DMS114 treated with DMSO at 0.1 percent for 48 hours (cell line): ENCODE results near the gene RNF32.
"Not testable (repeated sequence)": the region's sequence is repeated elsewhere in the genome, so short reads cannot be mapped to it uniquely, and the experiment has no call there.

ENCODE experiments used
- DNase-seq: peaks from one replicate; lab custom pipeline; 2025; ENCODE audit not compliant: unreplicated experiment; lab: John Stamatoyannopoulos, UW

Gene RNF32

DNA sequence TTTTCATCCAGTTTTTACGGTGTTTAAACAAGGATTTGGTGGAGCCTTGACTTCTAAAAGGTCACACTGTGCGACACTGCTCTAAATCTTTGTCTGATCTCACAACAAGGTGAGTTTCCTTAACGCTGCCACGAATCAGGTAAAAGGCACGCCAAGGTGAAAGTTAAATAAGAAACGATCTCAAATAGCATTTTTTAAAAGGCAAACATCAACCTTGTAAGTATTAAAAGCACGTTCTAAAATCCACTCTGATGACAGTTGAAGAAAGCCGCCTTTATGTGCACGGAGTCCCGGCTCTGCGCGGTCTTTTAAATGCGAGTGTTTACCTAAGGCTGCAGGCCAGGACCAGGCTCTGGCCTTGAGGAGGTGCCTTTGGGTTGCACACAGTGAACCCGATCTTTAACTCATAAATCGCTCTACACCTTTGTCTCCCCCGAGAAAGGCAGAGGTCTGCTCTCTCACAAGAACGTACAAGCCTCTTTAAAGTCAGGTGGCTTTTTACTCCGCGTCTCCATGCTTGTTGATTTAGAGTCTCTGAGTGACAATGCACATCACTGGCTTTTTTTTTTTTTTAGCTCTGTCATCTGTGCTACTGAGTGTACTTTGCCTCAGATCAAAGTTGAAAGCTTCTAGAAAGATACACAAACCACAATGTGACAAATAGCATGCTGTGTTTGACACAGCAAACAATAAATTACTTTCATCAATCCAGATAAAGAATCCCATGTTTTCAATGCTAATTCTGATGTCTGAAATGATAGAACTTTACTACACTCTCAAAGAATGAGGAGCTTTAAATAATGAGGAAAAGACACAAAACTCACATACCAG is 25.9 kb upstream of the RNF32 start:
- DNase-seq, result no peak

DNA sequence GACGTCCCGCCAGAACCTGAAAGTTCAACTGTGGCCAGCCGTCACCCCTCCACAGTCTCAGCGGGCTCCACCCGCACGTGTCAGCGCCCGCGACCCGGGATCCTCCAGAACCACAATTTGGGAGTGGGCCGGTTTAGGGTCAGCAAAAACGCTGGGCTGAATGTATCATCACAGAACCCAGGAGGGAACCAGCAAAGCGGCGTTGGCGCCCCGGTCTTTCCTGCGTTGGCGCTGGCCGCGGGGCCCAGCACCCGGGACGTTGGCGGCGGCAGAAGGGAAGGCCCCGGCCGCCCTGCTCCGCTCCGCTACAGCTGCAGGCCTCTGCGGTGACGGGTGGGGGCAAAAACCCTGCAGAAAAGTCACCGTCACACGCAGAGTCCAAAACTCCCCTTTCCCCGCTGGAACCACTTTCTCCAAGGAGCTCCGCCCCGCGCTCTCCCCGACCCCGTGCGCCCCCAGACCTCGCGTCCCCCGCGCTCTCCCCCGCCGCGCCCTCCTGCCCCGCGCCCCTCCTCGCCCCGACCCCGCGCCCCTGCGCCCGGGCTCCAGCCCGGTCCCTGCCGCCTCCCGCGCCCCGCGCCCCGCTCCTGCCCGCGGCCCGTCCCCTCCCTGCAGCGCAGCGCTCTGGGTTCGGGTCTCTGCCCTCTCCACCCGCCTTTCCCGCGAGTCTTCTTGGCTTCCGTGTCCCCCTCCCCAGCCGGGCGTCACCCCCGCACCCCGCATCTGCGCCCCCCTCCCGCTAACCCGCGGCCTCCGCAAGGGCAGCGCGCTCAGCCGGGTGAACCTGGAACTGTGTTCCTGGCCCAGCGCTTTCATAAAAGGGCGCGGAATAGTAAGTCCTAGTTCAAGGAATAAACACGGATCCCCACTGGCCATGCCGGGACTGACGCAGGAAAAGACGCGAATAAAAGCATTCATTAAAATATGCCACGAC is 24.0 kb upstream of the RNF32 start:
- no peak for DNase-seq

DNA sequence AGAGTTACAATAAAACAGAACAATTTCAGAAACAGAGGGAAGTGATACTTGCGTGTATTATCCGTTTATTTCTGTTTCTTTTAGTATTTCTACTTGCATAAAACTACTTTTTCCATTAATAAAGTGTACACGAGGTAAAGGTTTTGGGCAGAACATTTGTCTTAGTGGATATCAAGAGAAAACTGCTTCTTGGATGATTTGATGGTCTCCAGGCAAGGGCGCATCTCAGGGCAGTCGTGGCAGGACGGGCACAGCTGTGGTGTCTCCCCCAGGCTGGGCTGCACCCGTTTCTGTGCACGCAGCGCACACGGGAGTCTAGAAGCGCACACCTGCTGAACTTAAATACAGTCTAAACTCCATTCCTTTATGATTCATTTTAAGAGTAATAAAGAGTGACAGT is 23.4 kb upstream of the RNF32 start:
- DNase-seq, result no peak

DNA sequence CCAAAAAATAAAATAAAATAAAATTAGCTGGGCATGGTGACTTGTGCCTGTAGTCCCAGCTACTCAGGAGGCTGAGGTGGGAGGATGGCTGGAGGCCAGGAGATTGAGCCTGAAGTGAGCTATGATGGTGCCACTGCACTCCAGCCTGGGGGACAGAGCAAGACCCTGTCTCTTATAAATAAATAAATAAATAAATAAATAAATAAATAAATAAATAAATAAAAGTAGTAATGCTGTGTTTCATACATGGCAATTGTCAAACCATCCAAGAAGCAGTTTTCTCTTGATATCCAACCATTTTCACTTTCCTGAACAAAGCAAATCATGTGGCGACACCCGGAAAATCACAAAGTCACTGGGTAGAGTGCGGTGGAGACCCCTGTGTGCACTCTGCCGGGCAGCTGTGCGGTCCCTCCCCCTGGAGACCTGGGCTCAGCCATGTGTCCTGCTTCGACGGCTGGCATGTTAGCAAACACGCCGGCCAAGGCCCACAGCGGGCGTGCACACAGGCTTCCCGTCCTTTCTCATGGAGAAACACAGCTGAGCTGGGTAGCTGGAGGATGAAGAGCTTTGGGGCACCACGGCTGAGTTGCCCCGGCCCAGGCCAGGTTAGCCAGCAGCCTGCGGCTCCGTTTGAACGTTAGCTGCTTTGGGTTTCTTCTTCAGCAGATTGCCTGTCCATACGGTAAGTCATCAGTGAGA is 22.3 kb upstream of the RNF32 start:
- no peak for DNase-seq

DNA sequence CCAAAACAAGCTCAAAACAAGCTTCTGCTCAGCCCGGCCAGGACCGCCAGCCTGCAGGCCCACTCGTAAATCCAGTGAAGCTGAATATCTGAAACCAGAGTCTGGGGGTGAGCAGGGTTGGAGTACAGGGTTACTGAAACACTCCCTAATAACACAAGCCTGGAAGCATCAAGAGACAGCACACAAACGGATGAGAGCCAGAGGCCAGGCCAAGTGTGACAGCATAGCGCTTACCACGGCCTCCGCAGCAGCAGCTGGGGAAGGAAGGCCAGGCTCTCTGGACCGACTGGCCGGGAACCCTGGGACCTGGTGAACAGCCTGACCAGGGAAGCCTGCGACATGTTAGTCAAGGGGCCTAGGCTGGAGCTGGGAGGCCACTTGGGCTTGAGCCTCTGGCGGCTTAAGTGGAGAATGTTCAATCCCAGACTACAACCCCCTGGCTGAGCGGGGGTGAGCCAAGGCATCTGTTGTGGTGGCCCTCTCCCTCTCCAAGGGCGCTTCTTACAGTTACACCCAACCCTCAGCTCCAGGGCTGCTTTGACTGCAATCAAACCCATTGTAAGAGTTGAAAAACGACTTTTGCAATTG is 21.7 kb upstream of the RNF32 start:
- DNase-seq, result no peak

DNA sequence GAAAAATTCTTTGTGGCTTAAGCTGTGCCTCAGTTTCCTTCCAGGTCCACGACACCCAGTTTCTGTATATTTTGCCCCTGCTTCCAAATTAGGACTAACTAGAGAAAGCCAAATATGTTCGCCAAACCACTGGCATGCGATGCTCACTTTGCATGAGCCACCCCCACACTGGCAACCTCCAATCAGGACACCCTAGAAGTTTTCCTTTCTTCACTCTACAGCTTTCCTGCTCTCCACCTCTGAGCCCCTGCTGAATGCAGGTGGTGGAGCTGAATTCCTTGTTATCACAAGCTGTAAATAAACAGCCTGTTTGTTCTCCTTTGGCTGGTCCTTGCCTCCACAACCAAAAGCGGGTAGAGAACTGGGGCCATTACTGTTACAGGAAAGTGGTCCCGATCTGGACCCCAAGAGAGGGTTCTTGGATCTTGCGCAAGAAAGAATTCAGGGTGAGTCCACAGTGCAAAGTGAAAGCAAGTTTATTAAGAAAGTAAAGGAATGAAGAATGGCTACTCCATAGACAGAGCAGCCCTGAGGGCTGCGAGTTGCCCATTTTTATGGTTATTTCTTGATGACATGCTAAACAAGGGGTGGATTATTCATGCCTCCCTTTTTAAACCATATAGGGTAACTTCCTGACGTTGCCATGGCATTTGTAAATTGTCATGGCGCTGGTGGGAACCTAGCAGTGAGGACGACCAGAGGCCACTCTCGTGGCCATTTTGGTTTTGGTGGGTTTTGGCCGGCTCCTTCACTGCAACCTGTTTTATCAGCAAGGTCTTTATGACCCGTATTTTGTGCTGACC is 20.9 kb upstream of the RNF32 start:
- not testable (repeated sequence) for DNase-seq

DNA sequence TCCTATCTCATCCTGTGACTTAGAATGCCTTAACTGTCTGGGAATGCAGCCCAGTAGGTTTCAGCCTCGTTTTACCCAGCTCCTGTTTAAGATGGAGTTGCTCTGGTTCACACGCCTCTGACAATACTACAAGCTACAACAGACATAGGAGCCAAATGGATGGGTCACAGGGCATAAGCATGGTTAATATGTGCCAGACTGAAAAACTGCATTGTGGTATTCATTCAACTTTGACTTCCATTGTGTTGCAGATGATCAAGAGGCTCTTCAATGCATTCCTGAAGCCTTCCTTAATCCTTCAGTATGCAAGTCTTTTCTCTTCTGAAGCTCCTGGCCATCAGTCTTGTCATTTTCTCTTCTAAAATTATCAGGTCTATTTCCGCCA is 20.3 kb upstream of the RNF32 start:
- no peak for DNase-seq

DNA sequence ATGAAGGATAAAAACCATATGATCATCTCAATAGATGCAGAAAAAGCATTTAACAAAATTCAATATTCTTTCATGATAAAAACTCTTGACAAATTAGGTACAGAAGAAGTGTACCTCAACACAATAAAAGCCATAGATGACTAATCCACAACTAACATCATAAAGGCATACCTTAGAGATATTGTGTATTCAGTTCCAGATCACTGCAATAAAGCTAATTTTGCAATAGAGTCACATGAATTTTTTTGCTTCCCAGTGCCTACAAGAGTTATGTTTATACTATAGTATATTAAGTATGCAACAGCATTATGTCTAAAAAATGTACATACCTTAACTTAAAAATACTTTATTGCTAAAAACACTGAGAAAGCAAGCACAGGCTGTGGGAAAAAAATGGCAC is 18.9 kb upstream of the RNF32 start:
- DNase-seq, result no peak

DNA sequence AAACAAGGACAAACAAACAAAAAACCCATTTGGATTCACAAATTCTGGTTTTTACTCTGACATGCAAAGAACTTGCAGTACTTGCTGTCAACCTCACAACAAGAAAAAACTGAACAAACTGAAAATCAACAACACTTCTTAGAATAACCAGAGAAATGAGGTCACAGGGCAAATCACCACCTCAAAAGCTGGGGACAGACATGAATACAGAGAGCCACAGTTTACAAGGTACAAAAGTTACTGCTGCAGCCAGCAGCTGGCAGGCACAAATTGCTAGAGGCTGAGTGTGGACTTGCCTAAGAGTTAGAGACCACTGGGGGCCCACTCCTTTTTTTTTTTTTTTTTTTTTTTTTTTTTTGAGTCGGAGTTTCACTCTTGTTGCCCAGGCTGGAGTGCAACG is 15.0 kb upstream of the RNF32 start:
- no peak for DNase-seq

DNA sequence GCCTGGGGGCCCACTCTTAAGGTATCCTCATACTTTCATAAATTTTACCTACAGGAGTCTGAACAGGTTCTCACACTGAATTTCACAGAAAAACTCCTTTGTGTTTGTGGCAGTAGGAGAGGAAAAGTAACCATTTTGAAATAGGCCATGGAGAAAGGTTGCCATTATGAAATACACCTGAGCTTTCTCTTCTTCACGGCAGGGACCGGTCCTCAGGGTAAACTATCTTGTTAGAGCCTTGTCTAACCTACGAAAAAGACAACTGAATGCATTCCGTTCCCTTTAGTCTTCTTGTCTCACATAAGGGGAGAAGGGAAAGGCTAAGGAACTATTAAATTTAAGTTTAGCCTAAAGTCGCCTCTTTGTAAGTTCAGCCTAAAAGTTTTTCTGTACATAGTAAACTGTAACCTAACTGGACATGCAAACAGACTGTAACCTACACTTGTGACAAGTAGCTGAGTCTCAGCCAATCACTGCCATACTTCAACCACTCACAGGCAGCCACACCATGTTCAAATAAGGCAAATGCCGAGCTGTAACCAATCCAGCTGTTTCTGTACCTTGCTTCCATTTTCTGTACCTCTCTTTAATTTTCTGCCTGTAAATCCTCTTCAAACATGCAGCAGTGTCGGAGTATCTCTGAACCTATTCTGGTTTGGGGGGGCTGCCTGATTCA is 14.2 kb upstream of the RNF32 start:
- DNase-seq, result no peak

DNA sequence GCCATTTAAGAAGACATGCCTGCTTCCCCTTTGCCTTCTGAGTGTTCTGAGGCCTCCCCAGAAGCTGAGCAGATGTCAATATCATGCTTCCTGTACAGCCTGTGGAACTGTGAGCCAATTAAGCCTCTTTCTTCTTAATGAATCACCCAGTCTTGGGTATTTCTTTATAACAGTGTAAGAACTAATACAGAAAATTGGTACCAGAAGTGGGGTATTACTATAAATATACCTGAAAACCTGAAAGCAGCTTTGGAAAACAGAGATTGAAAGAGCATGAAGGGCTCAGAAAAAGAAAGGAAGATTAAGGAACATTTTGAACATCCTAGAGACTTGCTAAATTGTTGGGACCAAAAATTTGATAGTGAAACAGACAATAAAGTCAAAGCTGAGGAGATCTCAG is 12.0 kb upstream of the RNF32 start:
- no peak for DNase-seq

DNA sequence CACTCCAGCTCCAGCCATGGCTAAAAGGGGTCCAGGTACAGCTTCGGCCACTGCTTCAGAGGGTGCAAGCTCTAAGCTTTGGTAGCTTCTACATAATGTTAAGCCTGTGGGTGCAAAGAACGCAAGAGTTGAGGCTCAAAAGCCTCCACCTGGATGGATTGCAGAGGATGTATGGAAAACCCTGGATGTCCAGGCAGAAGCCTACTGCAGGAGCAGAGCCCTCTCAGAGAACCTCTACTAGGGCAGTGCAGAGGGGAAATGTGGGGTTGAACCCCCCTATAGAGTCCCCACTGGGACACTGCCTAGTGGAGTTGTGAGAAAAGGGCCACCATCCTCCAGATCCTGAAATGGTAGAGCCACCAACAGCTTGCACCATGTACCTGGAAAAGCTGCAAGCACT is 10.7 kb upstream of the RNF32 start:
- DNase-seq, result no peak

DNA sequence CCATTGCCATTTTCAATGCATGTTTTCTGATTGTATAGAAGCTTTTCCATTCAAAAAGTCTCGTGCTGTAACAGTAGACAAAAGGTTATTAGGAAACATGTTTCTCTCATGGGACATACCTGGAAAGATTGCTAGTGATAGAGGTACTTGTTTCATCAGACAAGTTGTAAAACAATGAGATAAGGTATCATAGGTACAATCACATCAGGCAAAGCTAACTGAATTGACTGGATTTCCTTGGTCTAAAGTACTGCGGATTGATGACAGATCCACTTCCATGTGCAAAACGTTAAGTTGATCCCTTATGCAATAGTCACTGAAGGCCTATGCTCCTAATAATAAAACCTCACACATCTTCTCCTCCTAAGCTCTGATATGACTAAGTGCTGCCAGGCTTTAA is 6.5 kb upstream of the RNF32 start:
- DNase-seq, result no peak

DNA sequence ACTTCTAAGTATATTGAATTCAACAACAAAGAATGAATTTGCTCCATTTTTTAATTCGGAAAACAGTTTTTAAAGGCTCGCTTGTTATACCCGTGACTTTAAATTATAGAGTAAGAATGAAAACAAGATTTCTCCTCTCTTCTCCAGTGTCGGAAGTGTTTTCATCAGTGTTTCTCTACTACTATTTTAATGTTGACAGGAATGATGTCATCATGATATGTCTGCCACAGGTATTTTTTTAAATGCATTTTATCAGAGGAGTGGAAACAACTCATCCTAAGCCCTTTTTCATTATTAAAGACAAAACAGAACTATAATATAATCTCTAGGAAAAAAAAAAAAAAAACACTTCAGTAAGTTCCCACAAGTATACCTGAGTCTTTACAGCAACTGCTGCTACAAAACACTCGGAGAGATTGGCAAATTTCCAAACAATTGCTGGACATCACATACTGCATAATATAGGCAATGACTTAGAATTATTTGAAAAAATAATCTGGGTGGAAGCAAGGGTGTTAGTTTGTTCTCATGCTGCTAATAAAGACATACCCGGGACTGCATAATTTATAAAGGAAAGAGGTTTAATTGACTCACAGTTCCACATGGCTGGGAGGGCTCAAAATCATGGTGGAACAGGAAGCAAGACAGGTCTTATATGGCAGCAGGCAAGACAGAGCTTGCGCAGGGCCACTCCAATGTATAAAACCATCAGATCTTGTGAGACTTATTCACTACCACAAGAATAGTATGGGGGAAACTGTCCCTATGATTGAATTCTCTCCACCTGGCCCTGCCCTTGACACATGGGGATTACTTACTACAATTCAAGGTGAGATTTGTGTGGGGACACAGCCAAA is 4.8 kb upstream of the RNF32 start:
- no peak for DNase-seq

DNA sequence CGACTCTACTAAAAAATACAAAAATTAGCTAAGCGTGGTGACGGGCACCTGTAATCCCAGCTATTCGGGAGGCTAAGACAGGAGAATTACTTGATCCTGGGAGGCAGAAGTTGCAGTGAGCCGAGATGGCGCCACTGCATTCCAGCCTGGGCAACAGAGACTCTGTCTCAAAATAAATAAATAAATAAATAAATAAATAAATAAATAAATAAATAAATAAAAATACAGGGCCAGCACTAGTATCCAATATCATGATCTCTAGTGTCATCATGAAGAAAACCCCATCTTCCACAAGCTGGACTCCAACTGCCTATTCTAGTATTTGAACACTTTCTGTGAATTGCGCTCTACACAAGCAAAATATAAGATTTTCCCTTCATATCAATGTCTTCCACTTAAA is 3.5 kb upstream of the RNF32 start:
- DNase-seq, result not testable (repeated sequence)

DNA sequence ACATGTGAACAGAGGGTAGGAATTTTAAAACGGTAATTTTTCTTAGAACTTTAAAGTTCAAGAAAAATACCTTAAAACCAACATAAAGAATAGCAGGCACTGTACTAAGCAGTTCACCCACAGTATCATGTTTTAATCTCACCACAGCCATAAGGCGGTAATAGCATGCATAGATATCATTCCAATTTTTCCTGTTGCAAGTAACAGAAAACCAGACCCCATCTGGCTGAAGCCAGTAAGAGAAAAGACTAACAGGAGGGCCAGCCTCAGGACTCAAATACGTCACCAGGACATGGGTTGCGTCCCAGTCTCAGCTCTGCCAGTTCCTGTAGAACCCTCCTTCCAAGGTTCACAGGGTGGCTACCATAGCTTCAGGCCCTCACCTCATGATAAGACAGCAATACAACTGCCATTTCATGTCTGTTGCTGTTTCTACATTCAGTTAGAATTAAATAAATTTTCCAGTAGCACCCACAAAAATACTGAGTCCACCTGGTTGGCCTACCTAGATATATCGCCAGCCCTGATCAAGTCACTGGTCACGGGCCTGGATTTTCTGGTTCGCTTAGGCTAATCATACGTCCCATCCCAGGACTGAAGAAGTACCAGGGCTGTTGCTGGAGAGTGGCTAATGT is 2.0 kb upstream of the RNF32 start:
- DNase-seq, result no peak

DNA sequence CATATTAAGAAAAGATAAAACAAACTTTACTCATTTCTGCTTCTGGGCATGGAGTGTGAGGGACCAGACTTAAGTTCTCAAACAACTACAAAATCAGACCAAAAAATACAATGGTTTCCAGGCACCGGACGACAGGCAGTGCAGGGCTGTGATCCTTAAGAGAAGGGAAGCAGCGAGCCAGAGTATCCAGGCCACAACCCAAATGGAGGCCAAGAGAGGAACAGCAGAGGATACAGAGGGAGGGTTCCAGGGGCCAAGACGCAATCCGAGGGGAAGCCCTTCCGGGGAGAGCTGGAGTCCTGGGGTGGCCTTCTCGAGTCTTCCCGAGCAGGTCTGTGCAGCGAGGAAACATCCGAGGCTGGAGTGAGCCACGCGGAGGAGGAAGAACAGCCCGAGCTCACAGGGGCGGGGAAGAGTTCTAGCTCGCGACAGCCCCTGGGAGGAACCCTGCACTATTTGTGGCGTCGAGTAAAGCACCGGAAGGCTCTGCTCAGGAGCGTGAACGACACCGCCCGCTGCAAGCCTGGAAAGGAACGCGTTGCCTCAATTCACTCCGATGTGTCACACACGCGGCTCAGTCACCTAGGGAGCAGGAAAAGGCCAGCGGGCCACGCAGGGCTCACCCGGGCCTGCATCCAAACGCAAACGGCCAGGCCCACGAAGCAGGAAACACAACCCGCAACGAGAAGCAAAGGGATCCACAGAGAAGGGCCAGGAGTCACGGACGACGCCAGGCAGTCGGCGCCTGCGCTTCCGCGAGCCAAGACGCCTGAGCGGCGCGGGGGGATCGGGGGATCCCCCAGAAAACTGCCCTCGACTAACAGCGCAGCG is 933 bp upstream of the RNF32 start:
- DNase-seq, result peak; percentile 14
